ENCODE measurements around the gene DEFB123.

DEFB123 gene

DNA sequence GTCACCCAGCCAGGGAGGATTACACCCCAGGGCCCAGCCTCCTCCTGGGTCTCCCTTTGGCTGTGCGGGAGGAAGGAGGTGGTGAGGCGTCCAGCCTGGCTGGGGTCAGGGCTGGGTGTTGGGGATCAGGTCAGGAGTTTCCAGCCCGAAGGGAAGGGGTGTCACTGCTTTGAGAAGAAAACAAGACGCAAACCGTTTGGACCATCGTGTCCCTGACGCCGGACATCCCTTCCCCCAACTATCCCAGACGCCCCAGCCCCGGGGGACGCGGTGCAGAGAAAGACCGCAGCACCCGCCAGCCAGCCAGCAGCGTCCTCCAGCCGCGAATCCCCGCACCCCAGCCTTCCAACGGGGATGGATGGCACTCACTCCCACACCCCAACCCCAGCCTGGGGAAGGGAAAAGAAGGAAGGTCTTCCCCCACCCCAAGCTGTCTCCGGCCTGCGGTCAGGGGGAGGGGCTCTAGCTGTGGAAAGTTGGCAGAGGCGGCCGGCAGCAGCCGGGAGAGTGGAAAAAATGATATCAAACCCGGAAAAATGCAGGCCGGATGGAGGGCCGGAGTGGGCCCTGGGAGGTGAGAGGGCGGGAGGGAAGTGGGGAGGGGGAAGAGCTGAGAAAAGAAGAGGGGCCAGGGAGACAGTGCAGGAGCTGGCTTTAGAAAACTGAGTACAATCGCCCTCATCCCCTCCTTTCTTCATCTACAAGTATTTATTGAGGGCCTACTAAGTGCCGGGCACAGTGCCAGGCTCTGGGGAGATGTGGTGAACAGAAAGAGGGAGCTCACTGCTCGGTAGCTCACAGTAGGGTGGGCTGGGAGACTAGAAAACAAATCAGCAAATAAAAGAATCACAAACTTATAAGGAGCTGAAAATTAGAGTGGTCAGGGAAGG lies 45.3 kb downstream of the DEFB123 start:
- DNase-seq, result no peak
- TF ChIP-seq POLR2A (IDR thresholded peaks at IDR 0.05; ENCODE audit: low read length) (no peak), GATA1 (IDR thresholded peaks at IDR 0.05; ENCODE audit: low read depth, low read length) (no peak)

DNA sequence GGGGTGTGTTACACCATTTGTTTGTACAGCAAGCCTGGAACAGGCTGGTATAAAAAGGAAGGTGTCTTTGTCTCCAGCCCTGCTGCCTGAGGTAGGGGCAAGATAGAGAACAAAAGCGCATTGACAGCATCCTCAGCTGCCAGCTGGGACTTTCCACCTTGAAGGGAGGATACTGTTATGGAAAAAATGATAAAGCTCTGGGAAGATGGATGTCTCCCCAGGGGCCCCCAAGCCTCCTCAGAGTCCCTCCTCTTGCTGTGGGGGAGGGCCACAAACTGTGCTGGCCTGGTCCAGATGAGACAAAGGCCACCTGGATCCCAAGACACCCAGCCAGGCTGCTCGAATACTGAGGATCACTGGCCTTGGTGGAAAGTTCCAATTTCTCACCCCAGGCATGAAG lies 47.7 kb downstream of the DEFB123 start:
- no peak for DNase-seq
- no peak for TF ChIP-seq POLR2A (IDR thresholded peaks at IDR 0.05; ENCODE audit: low read length)
- TF ChIP-seq GATA1 (IDR thresholded peaks at IDR 0.05; ENCODE audit: low read depth, low read length), result no peak

DNA sequence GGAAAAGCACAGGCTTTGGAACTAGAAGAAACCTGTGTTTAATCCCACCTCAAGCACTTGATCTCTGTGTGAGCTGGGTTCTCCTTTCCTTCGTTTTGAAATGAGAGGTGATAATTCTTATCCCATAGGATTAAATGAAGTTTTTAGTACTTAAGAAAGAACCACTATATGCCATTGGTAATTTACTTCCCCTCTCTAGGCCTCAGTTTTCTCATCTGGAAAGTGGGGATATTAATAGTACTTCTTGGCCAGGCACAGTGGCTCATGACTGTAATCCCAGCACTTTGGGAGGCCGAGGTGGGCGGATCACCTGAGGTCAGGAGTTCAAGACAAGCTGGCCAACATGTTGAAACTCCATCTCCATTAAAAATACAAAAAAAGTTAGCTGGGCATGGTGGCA lies 48.7 kb downstream of the DEFB123 start:
- DNase-seq, result no peak
- TF ChIP-seq GATA1 (IDR thresholded peaks at IDR 0.05; ENCODE audit: low read depth, low read length) (no peak), POLR2A (IDR thresholded peaks at IDR 0.05; ENCODE audit: low read length) (no peak)

GRCh38 chr20:31490752-31491151 lies 50.3 kb downstream of the DEFB123 start:
- no peak for DNase-seq
- TF ChIP-seq POLR2A (IDR thresholded peaks at IDR 0.05; ENCODE audit: low read length) (no peak), GATA1 (IDR thresholded peaks at IDR 0.05; ENCODE audit: low read depth, low read length) (no peak)

DNA sequence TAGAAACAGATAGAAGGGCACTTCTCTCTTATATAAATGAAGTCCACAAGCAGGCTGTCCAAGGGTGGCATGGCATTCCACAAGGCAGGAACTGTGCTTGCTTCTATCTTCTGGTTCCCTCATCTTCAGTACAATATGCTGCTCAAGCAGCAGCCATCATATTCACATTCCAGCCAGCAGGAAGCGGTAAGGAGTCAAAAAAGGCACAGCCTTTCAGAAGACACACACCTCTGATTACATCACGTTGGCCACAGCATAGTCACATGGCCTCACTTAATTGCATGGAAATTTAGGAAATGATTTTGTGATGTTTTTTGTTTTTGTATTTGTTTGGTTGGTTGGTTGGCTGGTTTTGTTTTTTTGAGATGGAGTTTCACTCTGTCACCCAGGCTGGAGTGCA lies 53.7 kb downstream of the DEFB123 start:
- peak; percentile 22 to 33 for DNase-seq
- no peak for TF ChIP-seq GATA1 (IDR thresholded peaks at IDR 0.05; ENCODE audit: low read depth, low read length)
- TF ChIP-seq POLR2A (IDR thresholded peaks at IDR 0.05; ENCODE audit: low read length), result no peak

GRCh38 chr20:31496761-31497295 lies 56.4 kb downstream of the DEFB123 start:
- TF ChIP-seq POLR2A (IDR thresholded peaks at IDR 0.05; ENCODE audit: low read length), result no peak
- no peak for TF ChIP-seq GATA1 (IDR thresholded peaks at IDR 0.05; ENCODE audit: low read depth, low read length)
- no peak for DNase-seq

GRCh38 chr20:31497838-31498540 lies 57.6 kb downstream of the DEFB123 start:
- TF ChIP-seq GATA1 (IDR thresholded peaks at IDR 0.05; ENCODE audit: low read depth, low read length) (no peak), POLR2A (IDR thresholded peaks at IDR 0.05; ENCODE audit: low read length) (no peak)
- DNase-seq, result peak; percentile 40 to 42
